Prostate gland (tissue), 2 donors: ENCODE measurements around the gene ZNF514.

Experiments used
- POLR2A ChIP-seq: fragments of 450-650 bp; IDR thresholded peaks from one replicate; pipeline ENCODE4 v1.6.1; 2016; ENCODE audit warnings: antibody characterized with exemption, mild to moderate bottlenecking
- TF ChIP-seq, protein P1 (sequence below), 4 experiments: fragments of 200-600 bp in 2 of 4; fragments of 450-650 bp in 2 of 4; sonication (generic) in 2 of 4; IDR thresholded peaks; 1 replicate in 3 of 4; 2 replicates in 1 of 4; pipeline ENCODE4 v1.5.1; 2016 to 2019; ENCODE audit warnings: antibody characterized with exemption in 4 of 4, mild to moderate bottlenecking in 2 of 4, moderate library complexity in 2 of 4

- no peak for TF ChIP-seq POLR2A
- TF ChIP-seq, protein P1, sequence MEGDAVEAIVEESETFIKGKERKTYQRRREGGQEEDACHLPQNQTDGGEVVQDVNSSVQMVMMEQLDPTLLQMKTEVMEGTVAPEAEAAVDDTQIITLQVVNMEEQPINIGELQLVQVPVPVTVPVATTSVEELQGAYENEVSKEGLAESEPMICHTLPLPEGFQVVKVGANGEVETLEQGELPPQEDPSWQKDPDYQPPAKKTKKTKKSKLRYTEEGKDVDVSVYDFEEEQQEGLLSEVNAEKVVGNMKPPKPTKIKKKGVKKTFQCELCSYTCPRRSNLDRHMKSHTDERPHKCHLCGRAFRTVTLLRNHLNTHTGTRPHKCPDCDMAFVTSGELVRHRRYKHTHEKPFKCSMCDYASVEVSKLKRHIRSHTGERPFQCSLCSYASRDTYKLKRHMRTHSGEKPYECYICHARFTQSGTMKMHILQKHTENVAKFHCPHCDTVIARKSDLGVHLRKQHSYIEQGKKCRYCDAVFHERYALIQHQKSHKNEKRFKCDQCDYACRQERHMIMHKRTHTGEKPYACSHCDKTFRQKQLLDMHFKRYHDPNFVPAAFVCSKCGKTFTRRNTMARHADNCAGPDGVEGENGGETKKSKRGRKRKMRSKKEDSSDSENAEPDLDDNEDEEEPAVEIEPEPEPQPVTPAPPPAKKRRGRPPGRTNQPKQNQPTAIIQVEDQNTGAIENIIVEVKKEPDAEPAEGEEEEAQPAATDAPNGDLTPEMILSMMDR (IDR thresholded peaks at IDR 0.05), result no peak
Measured at GRCh38 chr2:95143838-95144237, 15.8 kb downstream of the ZNF514 start.
